NCI-H2081 (cell line): ENCODE measurements around the gene KRTAP29-1.
"Not testable (repeated sequence)": the region's sequence is repeated elsewhere in the genome, so short reads cannot be mapped to it uniquely, and the experiment has no call there.

Source experiments
- DNase-seq, 2 experiments: peaks; one replicate each; lab custom pipeline; 2025; lab: John Stamatoyannopoulos, UW

Gene KRTAP29-1

GRCh38 chr17:41301916-41302901 is at the start of gene KRTAP29-1:
Gene KRTAP29-1 (minus strand): TSS chr17:41302851. CDS start chr17:41302851, 0 bp downstream.
- no peak for DNase-seq

- DNase-seq, result no peak
These were observed 48.5 kb upstream of the KRTAP29-1 start for GRCh38 chr17:41351177-41351576.

- DNase-seq, result not testable (repeated sequence)
These were observed 47.8 kb upstream of the KRTAP29-1 start, which contains the start of gene KRT33A for GRCh38 chr17:41350381-41350878. Gene KRT33A (minus strand): TSS chr17:41350828. CDS start chr17:41350767, 61 bp downstream.

GRCh38 chr17:41347869-41348760 is 45.5 kb upstream of the KRTAP29-1 start:
- DNase-seq, result no peak

- not testable (repeated sequence) for DNase-seq
These were observed 43.8 kb upstream of the KRTAP29-1 start for GRCh38 chr17:41346421-41346820.

GRCh38 chr17:41345992-41346391 is 43.3 kb upstream of the KRTAP29-1 start:
- DNase-seq, result no peak

- DNase-seq, result no peak
These were observed 40.4 kb upstream of the KRTAP29-1 start for GRCh38 chr17:41343029-41343428.

- DNase-seq, result no peak
These were observed 38.5 kb upstream of the KRTAP29-1 start for GRCh38 chr17:41340934-41341861.

GRCh38 chr17:41340494-41340893 is 37.8 kb upstream of the KRTAP29-1 start:
- DNase-seq, result no peak

GRCh38 chr17:41339571-41340172 is 37.0 kb upstream of the KRTAP29-1 start:
- no peak for DNase-seq

- DNase-seq, result no peak
These were observed 36.4 kb upstream of the KRTAP29-1 start for GRCh38 chr17:41338961-41339485.

- DNase-seq, result no peak
These were observed 33.1 kb upstream of the KRTAP29-1 start for GRCh38 chr17:41335747-41336146.

GRCh38 chr17:41334385-41335305 is 32.0 kb upstream of the KRTAP29-1 start:
- no peak for DNase-seq

- no peak for DNase-seq
These were observed 31.2 kb upstream of the KRTAP29-1 start for GRCh38 chr17:41333836-41334235.

GRCh38 chr17:41333098-41333497 is 30.4 kb upstream of the KRTAP29-1 start:
- DNase-seq, result no peak

- DNase-seq, result no peak
These were observed 29.6 kb upstream of the KRTAP29-1 start for GRCh38 chr17:41332239-41332638.

- no peak for DNase-seq
These were observed 29.0 kb upstream of the KRTAP29-1 start for GRCh38 chr17:41331606-41332005.

- DNase-seq, result peak; percentile 48 to 77
These were observed 26.8 kb upstream of the KRTAP29-1 start for GRCh38 chr17:41329279-41329948.

- DNase-seq, result no peak
These were observed 25.6 kb upstream of the KRTAP29-1 start for GRCh38 chr17:41328207-41328606.
